Neural cell (in vitro differentiated cells): ENCODE measurements around the gene HIRIP3. TPM values are rescaled to one million over a fixed set of nuclear protein-coding genes. Genes with fewer than 3 reads are reported as not detected.

ENCODE experiments used
- H2AFZ ChIP-seq: fragments of 200-600, 300-800 bp; sonication (generic), shearing (Covaris generic); 2 replicates; pipeline ENCODE4 v1.6.0; 2014; ENCODE audit warnings: low read depth, mild to moderate bottlenecking, antibody characterized with exemption, low read length, moderate library complexity
- H3F3A ChIP-seq: fragments of 200-600 bp; shearing (Covaris generic); 2 replicates; pipeline ENCODE4 v1.6.1; 2016; ENCODE audit warnings: mild to moderate bottlenecking, moderate library complexity, mixed read lengths, antibody characterized with exemption, low read length; ENCODE audit not compliant: insufficient read depth, poor library complexity, severe bottlenecking
- H3K27ac ChIP-seq: fragments of 200-600, 300-800 bp; sonication (generic), shearing (Covaris generic); 2 replicates; pipeline ENCODE4 v1.5.1; 2014; ENCODE audit warnings: mild to moderate bottlenecking, low read length, moderate library complexity
- H3K27me3 ChIP-seq: fragments of 300-800, 200-600 bp; sonication (generic), shearing (Covaris generic); 2 replicates; pipeline ENCODE4 v1.6.0; 2014; ENCODE audit warnings: mild to moderate bottlenecking, low read depth, low read length, moderate library complexity; ENCODE audit not compliant: insufficient read depth
- H3K36me3 ChIP-seq: fragments of 300-800, 200-600 bp; sonication (generic), shearing (Covaris generic); 2 replicates; pipeline ENCODE4 v1.5.1; 2014; ENCODE audit warnings: mild to moderate bottlenecking, antibody characterized with exemption, low read length, moderate library complexity; ENCODE audit not compliant: insufficient read depth
- H3K4me2 ChIP-seq: fragments of 300-800, 200-600 bp; sonication (generic), shearing (Covaris generic); 2 replicates; pipeline ENCODE4 v1.6.0; 2014; ENCODE audit warnings: mild to moderate bottlenecking, low read length
- H3K4me3 ChIP-seq: fragments of 300-800, 200-600 bp; sonication (generic), shearing (Covaris generic); 2 replicates; pipeline ENCODE4 v1.5.1; 2014; ENCODE audit warnings: mild to moderate bottlenecking, low read length, moderate library complexity
- H3K79me2 ChIP-seq: fragments of 200-600 bp; shearing (Covaris generic); replicated peaks from 2 replicates; pipeline ENCODE4 v1.6.0; 2014; ENCODE audit warnings: mild to moderate bottlenecking, low read length, moderate library complexity; ENCODE audit not compliant: insufficient read depth
- H3K9ac ChIP-seq: fragments of 300-800, 200-600 bp; sonication (generic), shearing (Covaris generic); 2 replicates; pipeline ENCODE4 v1.6.1; 2016; ENCODE audit warnings: mild to moderate bottlenecking, low read length, mixed read lengths
- H3K9me2 ChIP-seq: fragments of 200-600 bp; shearing (Covaris generic); 2 replicates; pipeline ENCODE4 v1.6.1; 2016; ENCODE audit warnings: mild to moderate bottlenecking, low read length, mixed read lengths; ENCODE audit not compliant: insufficient read depth
- H3K9me3 ChIP-seq: fragments of 200-600, 300-800 bp; sonication (generic), shearing (Covaris generic); 2 replicates; pipeline ENCODE4 v1.6.1; 2016; ENCODE audit warnings: mild to moderate bottlenecking, mixed run types, low read length, moderate library complexity, mixed read lengths
- H4K20me1 ChIP-seq: fragments of 200-600 bp; shearing (Covaris generic); 2 replicates; pipeline ENCODE4 v1.6.1; 2016; ENCODE audit warnings: mild to moderate bottlenecking, mixed run types; ENCODE audit not compliant: insufficient read depth
- CTCF ChIP-seq: fragments of 450-650 bp; IDR thresholded peaks from 2 replicates; pipeline ENCODE4 v1.5.1; 2014; ENCODE audit warnings: antibody characterized with exemption, mild to moderate bottlenecking, moderate library complexity; ENCODE audit not compliant: poor library complexity, severe bottlenecking
- EP300 ChIP-seq: fragments of 450-650 bp; conservative IDR thresholded peaks from 2 replicates; pipeline ENCODE4 v1.6.1; 2014; ENCODE audit warnings: antibody characterized with exemption, mild to moderate bottlenecking, moderate library complexity; ENCODE audit not compliant: poor library complexity, severe bottlenecking
- EZH2 ChIP-seq: fragments of 200-600, 300-800 bp; shearing (Covaris generic), sonication (generic); IDR thresholded peaks from 2 replicates; pipeline ENCODE4 v1.6.1; 2014; ENCODE audit warnings: antibody characterized with exemption, low read length, borderline replicate concordance, mild to moderate bottlenecking; ENCODE audit not compliant: insufficient read depth, poor library complexity, severe bottlenecking
- MXI1 ChIP-seq: fragments of 450-650 bp; conservative IDR thresholded peaks from 2 replicates; pipeline ENCODE4 v1.6.1; 2014; ENCODE audit warnings: antibody characterized with exemption, mild to moderate bottlenecking; ENCODE audit not compliant: poor library complexity, severe bottlenecking
- POLR2AphosphoS5 ChIP-seq: IDR thresholded peaks from 2 replicates; pipeline ENCODE4 v1.6.1; 2012
- REST ChIP-seq: IDR thresholded peaks from 2 replicates; pipeline ENCODE4 v1.6.1; 2012; ENCODE audit warnings: borderline replicate concordance
- SMC3 ChIP-seq: fragments of 450-650 bp; conservative IDR thresholded peaks from 2 replicates; pipeline ENCODE4 v1.6.1; 2014; ENCODE audit warnings: antibody characterized with exemption, mild to moderate bottlenecking, moderate library complexity; ENCODE audit not compliant: poor library complexity
- TAF1 ChIP-seq: IDR thresholded peaks from 2 replicates; pipeline ENCODE4 v1.6.1; 2012; ENCODE audit warnings: low read depth
- polyA plus RNA-seq: library from polyadenylated mRNA; depleted of rRNA; stranded (reverse); fragments of >200 nt; gene quantifications from 2 replicates; pipeline ENCODE4 v1.2.3, GENCODE V29; 2014

The HIRIP3 gene
- polyA plus RNA-seq, 1 donor from 2014 or later = 51.2 TPM

DNA sequence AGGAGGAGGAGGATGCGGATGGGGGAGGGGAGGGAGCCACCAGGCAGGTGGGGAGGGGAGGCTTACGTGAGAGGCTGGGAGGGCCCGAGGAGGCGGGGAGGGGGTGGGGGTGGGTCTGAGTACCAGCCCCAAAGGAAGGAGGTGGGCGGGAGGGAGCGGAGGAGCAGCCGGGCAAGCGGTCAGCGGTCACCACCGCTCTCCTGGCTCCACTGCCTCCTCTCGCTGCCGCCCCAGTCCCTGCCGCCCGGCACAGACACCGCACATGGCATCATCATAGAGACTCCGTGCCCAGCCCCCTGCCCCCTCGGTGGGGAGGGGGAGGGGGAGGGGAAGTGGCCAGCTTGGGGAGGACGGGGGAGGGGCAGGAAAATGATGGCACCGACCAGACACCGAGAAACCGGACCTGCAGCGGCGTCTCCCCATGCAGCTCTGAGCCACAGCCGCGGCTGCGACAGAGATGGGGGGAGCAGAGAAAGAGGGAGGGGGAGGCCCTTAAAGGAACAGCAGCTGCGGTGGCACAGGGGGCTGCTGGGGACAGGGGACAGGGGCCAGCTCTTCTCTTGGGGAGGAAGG lies 35.5 kb upstream of the HIRIP3 start, which contains the start of gene TLCD3B:
TLCD3B (minus strand) TSS at position 431 of the 573 bp plus-strand sequence. CDS start 744 bp downstream, outside the sequence.
- H3K4me2 ChIP-seq = peak within 1 kb of the TSS; percentile 100

DNA sequence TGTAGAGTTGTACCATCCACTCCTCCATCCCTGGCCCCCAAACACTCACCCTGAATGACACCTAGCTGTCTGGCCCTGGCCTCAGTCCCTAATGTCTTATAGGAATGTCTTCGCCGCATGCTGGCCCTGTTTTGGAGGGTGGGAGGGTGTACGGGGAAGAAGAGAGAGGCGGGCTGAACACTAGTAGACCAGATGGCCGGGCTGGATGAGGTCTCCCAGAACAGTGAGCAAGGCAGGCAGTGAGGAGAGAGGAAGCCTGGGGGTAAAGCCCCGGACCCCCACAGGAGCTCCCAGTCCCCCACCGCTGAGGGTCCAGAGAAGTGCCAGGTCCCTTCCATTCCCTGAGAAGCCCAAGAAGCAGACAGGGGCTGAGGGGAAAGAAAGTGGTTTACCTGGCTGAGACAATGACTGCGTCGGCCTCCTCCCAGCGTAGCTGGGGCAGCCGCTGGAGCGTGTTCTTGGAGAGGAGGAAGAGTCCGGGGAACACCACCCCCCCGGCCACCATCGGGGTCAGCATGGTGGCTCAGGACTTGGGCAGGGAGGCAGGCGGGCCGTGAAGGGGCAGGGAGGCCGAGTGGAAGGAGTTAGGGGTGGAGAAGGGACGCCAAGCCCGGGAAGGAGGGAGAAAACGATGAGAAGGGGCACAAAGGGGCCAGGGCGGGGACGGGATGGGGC lies 34.7 kb upstream of the HIRIP3 start:
- Histone ChIP-seq H3K27ac (peak overlapping the region; percentile 59), H3K4me2 (peak overlapping the region; percentile 94), H3K36me3 (no peaks in the 10 kb centered on the region), H3K9me2 (no peaks in the 10 kb centered on the region), H2AFZ (peak overlapping the region; percentile 88), H3F3A (no peaks in the 10 kb centered on the region), H4K20me1 (no peaks in the 10 kb centered on the region), H3K79me2 (peaks cover 8% of the 10 kb centered on the region), H3K9ac (peak overlapping the region; percentile 92), H3K4me3 (peak overlapping the region; percentile 92), H3K27me3 (no peaks in the 10 kb centered on the region), H3K9me3 (no peaks in the 10 kb centered on the region)
- TF ChIP-seq EP300 (no peak), SMC3 (no peak), REST (no peak), MXI1 (no peak)

More for the DNA sequence above, 35.5 kb upstream of the HIRIP3 start, which contains the start of gene TLCD3B:
- Histone ChIP-seq H3K27me3 (no peaks in the 10 kb centered on the region), H3K4me3 (peak within 1 kb of the TSS; percentile 92), H2AFZ (peak within 1 kb of the TSS; percentile 88), H3K36me3 (no peaks in the 10 kb centered on the region), H4K20me1 (no peaks in the 10 kb centered on the region), H3K9ac (peak within 1 kb of the TSS; percentile 92), H3K79me2 (peaks cover 8% of the 10 kb centered on the region), H3K9me3 (no peaks in the 10 kb centered on the region), H3K9me2 (no peaks in the 10 kb centered on the region), H3K27ac (peak within 1 kb of the TSS; percentile 59), H3F3A (no peaks in the 10 kb centered on the region)
- TF ChIP-seq POLR2AphosphoS5 = peak; percentile 76
- no peak for TF ChIP-seq EZH2
- TF ChIP-seq MXI1 = no peak
- no peak for TF ChIP-seq REST
- TF ChIP-seq CTCF = no peak
- TF ChIP-seq TAF1 = peak; percentile 18
